Omental fat pad (tissue), 4 donors: ENCODE data around the gene UTS2R. TPM values are rescaled to one million over a fixed set of nuclear protein-coding genes. Genes with fewer than 3 reads are reported as not detected.
A peak's percentile ranks its signal among the peaks of the same experiment; 100 is the strongest.
"Not testable (repeated sequence)": the region's sequence is repeated elsewhere in the genome, so short reads cannot be mapped to it uniquely, and the experiment has no call there.

Experiments
- ATAC-seq: fragments of 150-250 bp; one replicate; pipeline ENCODE4 v1.9.1; 2016; ENCODE audit warnings: mild to moderate bottlenecking, moderate library complexity; ENCODE audit not compliant: low FRiP score
- DNase-seq: peaks from one replicate; pipeline ENCODE4 v3.0.0-alpha.2; 2019; ENCODE audit warnings: low spot score
- CTCF ChIP-seq, 3 donors: fragments of 450-650 bp; IDR thresholded peaks; one replicate each; pipeline ENCODE4 v1.5.1; 2016 to 2017; ENCODE audit warnings: antibody characterized with exemption in 3 of 3, mild to moderate bottlenecking in 3 of 3, moderate library complexity in 2 of 3
- total RNA-seq, 4 donors: library from RNA; depleted of rRNA; stranded (reverse); fragments of >200 nt; gene quantifications; one replicate each; pipeline ENCODE4 v1.1.0, GENCODE V29; 2016

Gene UTS2R
- total RNA-seq, 4 donors from 2014 or later: not detected

DNA sequence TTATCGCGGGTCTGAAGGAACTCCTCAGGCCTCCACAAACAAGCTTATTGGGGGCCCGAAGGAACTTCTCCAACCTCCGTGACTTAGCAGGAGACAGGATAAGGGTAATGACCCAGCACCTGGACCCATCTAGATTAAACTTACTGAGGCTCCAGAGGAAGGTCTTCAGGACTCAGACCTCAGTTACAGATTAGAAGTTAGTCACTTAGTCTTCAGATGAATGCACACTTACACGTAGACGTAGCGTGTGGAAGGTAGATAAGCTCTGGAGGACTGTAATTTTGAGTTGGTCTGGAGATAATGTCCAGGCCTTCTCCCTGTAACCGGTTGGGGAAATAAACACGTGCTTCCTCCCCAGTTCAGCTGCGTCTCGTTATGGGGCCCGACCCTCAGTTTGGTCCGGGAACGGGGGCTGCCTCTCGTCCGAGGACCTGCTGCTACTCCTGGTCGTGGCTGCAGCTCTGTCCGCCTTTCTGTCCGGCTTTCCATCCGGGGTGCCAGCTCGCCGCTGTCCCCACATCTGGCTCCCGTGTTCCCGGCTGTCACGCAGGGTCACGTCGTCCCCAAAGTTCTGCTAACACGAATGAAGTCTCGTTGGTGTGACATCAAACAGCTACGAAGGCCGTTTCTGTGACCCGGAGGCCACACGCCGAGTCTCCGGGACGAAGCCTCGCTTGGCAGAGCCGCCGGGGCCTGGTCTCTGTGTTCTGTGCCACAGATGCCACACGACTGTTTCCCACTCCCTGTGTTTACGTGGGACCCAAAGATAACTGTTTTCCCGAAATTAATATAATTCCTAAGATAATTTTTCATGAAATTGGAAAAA lies 26.2 kb upstream of the UTS2R start:
- ATAC-seq: no peak
- TF ChIP-seq CTCF (IDR thresholded peaks at IDR 0.05): no peak
- DNase-seq: no peak

GRCh38 chr17:82346342-82347300 lies 24.9 kb upstream of the UTS2R start:
- ATAC-seq (no peak), DNase-seq (no peak)
- no peak for TF ChIP-seq CTCF (IDR thresholded peaks at IDR 0.05)

GRCh38 chr17:82347994-82348393 lies 23.6 kb upstream of the UTS2R start:
- not testable (repeated sequence) for DNase-seq, ATAC-seq

GRCh38 chr17:82348434-82348833 lies 23.1 kb upstream of the UTS2R start:
- no peak for TF ChIP-seq CTCF (IDR thresholded peaks at IDR 0.05)
- ATAC-seq: no peak

DNA sequence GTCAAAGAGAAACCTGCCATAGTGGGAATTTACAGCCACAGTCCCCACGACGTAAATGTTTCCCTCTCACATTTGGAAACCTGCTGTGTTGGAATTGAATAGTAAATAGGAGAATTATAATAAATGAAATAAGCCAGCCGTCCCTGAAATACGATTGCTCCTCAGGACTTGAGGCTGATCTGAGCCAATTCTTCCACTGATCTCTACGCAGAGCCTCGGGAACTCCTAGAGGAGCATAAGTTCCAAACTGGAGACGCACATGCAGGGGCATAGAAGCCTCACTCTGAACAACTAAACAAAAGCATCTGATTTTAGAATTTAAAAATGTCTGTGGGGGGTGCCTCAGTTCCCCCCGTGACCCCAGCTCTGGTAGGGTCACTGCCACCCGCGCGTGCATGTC lies 22.7 kb upstream of the UTS2R start:
- DNase-seq (no peak), ATAC-seq (no peak)
- no peak for TF ChIP-seq CTCF (IDR thresholded peaks at IDR 0.05)

More at GRCh38 chr17:82348434-82348833, 23.1 kb upstream of the UTS2R start:
- no peak for DNase-seq

- DNase-seq (no peak), ATAC-seq (peak; percentile 49)
- no peak for TF ChIP-seq CTCF (IDR thresholded peaks at IDR 0.05)
These were observed 22.3 kb upstream of the UTS2R start for GRCh38 chr17:82349287-82349701.
